Activated CD4-positive, alpha-beta T cell treated with anti-CD3 and anti-CD28 coated beads, Interleukin-2, Interleukin-4, amounts not matched to agents 100 ng/mL and 50 ng/mL, durations not matched to agents 16 hours and 8 hours (primary cell): ENCODE measurements around the gene EFCAB5.
A peak's percentile ranks its signal among the peaks of the same experiment; 100 is the strongest.
"Not testable (repeated sequence)": the region's sequence is repeated elsewhere in the genome, so short reads cannot be mapped to it uniquely, and the experiment has no call there.

Source experiments
- DNase-seq: peaks from one replicate; pipeline ENCODE4 v3.0.0-alpha.2; 2020; ENCODE audit warnings: low spot score

The EFCAB5 gene

DNA sequence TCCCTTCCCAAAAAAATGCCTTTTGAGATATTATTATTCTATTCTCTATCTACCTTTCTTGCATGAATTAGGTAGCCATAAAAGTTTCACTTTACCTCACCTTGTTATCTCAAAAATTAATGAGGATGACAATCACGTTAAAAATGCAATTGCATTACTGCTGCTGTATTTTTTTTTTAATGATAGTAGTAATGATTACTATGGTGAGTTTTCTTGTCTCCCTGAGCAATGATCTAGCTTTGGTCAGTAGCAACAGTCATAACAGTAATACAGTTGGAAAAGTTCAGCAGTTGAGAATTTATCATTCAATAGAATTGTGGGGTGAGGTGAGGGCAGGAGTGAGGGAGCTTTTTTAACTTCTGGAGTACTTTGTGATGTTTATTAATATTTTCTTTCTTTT is at the start of gene EFCAB5:
EFCAB5 (plus strand) TSS at position 301 of the 400 bp plus-strand sequence. CDS start 163 bp downstream, outside the sequence.
- no peak for DNase-seq

GRCh38 chr17:29892201-29892600 is 49.2 kb upstream of the EFCAB5 start:
- DNase-seq = no peak

DNA sequence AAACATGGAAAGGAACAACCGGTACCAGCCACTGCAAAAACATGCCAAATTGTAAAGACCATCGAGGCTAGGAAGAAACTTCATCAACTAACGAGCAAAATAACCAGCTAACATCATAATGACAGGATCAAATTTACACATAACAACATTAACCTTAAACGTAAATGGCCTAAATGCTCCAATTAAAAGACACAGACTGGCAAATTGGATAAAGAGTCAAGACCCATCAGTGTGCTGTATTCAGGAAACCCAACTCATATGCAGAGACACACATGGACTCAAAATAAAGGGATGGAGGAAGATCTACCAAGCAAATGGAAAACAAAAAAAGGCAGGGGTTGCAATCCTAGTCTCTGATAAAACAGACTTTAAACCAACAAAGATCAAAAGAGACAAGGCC is 44.3 kb upstream of the EFCAB5 start:
- not testable (repeated sequence) for DNase-seq

- DNase-seq = no peak
Measured at GRCh38 chr17:29903471-29903870, 38.0 kb upstream of the EFCAB5 start.

- DNase-seq = no peak
Measured at GRCh38 chr17:29905086-29905878, 36.2 kb upstream of the EFCAB5 start.

DNA sequence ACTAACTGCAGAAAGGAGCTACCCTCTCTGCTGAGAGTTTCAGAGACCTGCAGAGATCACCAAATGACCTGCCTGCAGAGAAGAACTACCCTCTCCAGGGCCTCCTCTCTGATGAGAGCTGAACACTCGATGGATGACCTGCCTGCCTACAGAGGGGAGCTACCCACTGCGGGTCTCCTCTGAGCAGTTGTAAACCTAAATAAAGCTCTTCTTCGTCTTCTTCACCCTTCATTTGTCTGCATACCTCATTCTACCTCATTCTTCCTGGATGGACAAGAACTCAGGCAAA is 35.6 kb upstream of the EFCAB5 start:
- DNase-seq = no peak

GRCh38 chr17:29906969-29907368 is 34.5 kb upstream of the EFCAB5 start:
- no peak for DNase-seq

DNA sequence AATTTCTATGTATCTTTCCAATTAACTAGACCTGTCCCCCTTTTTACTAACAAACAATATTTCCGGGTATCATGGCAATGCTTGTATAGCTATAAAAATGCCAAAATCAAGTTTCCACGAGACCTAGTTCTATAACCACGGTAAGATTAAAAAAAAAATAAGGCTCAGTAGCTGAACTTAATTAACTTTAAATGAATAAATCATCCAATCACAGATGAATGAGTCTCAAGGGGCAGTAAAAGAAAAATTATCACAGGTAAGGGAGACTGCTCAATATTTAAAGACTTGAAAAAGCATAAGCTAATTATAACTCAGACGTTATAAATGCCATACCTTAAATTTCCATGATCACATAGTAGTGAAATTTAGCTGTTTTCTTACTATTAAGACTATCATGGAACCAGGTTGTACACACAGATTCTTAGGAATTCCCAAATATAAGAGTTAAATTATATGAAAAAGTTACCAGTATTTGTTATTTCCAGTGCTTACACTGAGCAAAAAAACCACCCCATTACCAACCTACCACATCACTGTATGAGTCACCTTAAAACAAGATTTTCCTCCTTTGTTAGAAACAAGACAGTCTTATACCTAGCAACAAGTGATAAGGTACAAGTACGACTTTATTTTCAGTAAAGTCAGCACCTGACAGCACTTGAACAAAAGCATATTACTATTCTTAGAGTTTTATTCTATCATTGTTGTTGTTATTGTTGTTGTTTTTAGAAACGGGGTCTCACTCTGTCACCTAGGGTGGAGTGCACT is 32.0 kb upstream of the EFCAB5 start:
- DNase-seq = no peak

GRCh38 chr17:29911641-29912177 is 29.7 kb upstream of the EFCAB5 start:
- no peak for DNase-seq

GRCh38 chr17:29914819-29915537 is 26.5 kb upstream of the EFCAB5 start:
- peak; percentile 3 for DNase-seq

- no peak for DNase-seq
Measured at GRCh38 chr17:29918016-29918415, 23.4 kb upstream of the EFCAB5 start.

DNA sequence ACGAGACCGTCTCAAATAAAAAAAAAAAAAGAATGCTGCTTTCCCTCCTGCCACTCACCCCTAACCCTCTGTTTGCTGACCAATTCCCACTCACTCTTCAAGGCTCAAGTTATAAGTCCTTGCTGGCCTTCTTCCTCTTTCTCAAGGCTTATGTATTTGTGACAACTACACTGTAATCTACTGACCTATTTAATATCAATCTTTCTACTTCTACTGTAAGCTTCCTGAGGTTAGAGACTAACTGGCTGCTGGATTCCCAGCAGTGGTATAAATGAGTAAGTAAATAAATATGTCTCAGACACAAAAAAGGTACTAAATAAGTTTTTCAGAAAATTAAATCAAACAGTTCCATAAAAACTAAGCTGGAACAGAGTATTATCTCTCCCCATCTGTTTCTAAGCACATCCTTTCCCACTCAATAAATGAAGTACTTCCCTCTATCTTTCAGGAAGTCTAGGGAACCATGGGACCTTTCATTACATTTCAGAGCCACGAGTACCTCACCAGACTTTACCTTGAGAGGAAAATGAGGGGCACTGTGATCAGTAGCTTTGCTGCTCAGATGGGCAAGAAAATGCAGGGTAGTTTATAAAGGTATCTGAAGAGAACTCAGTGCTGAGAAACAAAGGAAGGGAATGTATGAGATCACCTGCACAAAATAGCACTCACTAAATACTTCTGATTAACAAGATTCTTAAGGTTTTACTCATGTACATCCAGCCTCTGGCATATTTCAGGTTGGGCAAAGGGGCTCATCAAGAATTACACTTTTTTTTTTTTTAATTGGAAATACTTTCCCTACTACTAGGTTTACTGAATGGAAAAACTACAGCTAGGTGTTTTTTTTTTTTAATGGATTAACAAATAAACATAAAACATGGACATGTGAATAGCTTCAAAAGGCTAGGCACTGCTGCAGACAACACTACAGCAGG is 22.2 kb upstream of the EFCAB5 start:
- DNase-seq = no peak

DNA sequence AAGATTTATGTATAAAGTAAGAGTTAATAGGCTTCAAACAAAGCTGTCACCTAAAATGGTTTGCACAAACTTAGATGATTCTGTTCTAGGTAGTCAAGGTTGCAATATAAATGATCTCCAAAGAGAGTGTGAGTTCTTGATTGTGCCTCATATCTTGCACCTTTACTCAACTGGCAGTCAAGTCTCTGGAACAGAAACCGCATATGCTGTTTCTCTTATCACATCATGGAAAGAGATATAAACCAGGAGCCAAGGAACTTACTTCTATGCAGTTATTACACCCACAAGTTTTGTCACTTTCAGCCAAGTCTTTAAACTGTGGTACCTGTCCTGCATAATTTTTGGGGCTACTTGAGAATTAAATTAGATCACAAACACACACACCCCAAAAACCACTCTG is 16.6 kb upstream of the EFCAB5 start:
- DNase-seq = no peak

DNA sequence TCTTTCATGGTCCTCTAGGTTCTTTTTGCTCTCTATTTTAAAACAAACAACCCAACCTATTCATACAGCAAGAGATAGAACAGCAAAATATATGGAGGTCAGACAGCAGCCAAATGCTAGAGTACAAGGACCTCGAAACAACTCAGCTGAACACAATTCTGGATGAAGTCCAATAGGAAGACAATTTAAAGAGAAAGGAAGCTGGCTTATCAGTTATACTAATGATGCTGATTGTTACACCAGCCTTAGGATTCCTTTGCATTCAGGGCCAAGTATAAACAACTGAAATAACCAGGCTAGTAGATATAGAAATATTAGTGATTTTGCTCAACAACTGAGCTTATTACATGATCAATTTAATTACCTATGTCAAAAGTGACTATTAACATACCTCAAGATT is 13.9 kb upstream of the EFCAB5 start:
- DNase-seq = no peak

- DNase-seq = peak; percentile 32
Measured at GRCh38 chr17:29929006-29929532, 12.4 kb upstream of the EFCAB5 start.

- peak; percentile 88 for DNase-seq
Measured at GRCh38 chr17:29929533-29930408, 11.7 kb upstream of the EFCAB5 start, which contains the start of gene SSH2. TSS of gene SSH2 (minus strand) at chr17:29930228. CDS start at chr17:29930000, 228 bp downstream.

GRCh38 chr17:29930409-29931010 is 10.9 kb upstream of the EFCAB5 start:
- DNase-seq = no peak

- peak; percentile 83 for DNase-seq
Measured at GRCh38 chr17:29931231-29931932, 10.1 kb upstream of the EFCAB5 start.

DNA sequence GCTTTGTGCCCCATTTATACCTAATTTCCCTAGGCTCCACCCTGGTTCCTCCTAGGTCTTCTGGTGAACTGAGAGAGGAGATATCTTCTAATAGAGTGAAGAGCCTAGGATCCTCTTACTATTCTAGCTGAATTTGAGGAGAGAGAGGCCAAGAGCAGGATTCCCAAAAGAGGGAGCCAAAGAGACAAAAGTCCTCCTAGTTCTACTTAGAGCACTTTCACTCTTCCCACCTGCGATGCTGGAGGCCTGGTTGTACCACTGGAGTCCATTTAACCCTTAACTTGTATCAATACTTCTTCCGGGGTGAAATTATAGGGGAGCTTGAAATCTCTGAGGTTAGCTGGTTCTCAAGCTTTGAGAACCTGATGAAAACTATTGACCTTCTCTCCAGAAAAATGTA is 8.1 kb upstream of the EFCAB5 start:
- no peak for DNase-seq
